ENCODE measurements around the gene MYMK.

Gene MYMK

GRCh38 chr9:133557581-133557980, 32.8 kb upstream of the MYMK start:
- no peak for DNase-seq

GRCh38 chr9:133556354-133556753, 31.6 kb upstream of the MYMK start:
- DNase-seq: no peak

GRCh38 chr9:133554729-133555128, 30.0 kb upstream of the MYMK start:
- no peak for DNase-seq

GRCh38 chr9:133553973-133554713, 29.4 kb upstream of the MYMK start:
- DNase-seq: no peak

- no peak for DNase-seq
Measured at GRCh38 chr9:133553123-133553522, 28.4 kb upstream of the MYMK start.

GRCh38 chr9:133552236-133552635, 27.5 kb upstream of the MYMK start:
- no peak for DNase-seq

GRCh38 chr9:133551446-133551845, 26.7 kb upstream of the MYMK start:
- DNase-seq: no peak

- DNase-seq: no peak
Measured at GRCh38 chr9:133547116-133547515, 22.4 kb upstream of the MYMK start.

GRCh38 chr9:133546287-133546680, 21.5 kb upstream of the MYMK start:
- DNase-seq: no peak

- no peak for DNase-seq
Measured at GRCh38 chr9:133545494-133546286, 20.9 kb upstream of the MYMK start.

GRCh38 chr9:133543772-133544467, 19.2 kb upstream of the MYMK start:
- no peak for DNase-seq

- DNase-seq: no peak
Measured at GRCh38 chr9:133542002-133542401, 17.2 kb upstream of the MYMK start.

- no peak for DNase-seq
Measured at GRCh38 chr9:133540698-133541025, 15.9 kb upstream of the MYMK start.

GRCh38 chr9:133539991-133540697, 15.4 kb upstream of the MYMK start:
- DNase-seq: no peak

GRCh38 chr9:133538851-133539833, 14.4 kb upstream of the MYMK start:
- no peak for DNase-seq

GRCh38 chr9:133538176-133538575, 13.4 kb upstream of the MYMK start:
- no peak for DNase-seq

GRCh38 chr9:133537257-133537656, 12.5 kb upstream of the MYMK start:
- no peak for DNase-seq

GRCh38 chr9:133536536-133536935, 11.8 kb upstream of the MYMK start:
- no peak for DNase-seq

GRCh38 chr9:133536080-133536479, 11.3 kb upstream of the MYMK start:
- no peak for DNase-seq

- no peak for DNase-seq
Measured at GRCh38 chr9:133535306-133535877, 10.6 kb upstream of the MYMK start.
